Stimulated activated CD8-positive, alpha-beta memory T cell treated with anti-CD3 and anti-CD28 coated beads, Interleukin-15, amount 100 ng/mL, for 24 hours (primary cell): ENCODE measurements around the gene DACH1.

Experiments used
- DNase-seq: peaks from one replicate; pipeline ENCODE4 v3.0.0-alpha.2; 2020; ENCODE audit warnings: low read depth

DACH1 gene

GRCh38 chr13:71624653-71625600, 242.1 kb downstream of the DACH1 start:
- no peak for DNase-seq

- DNase-seq = no peak
Measured at GRCh38 chr13:71621174-71622124, 245.6 kb downstream of the DACH1 start.

- no peak for DNase-seq
Measured at GRCh38 chr13:71619096-71619495, 247.9 kb downstream of the DACH1 start.

GRCh38 chr13:71618159-71618558, 248.8 kb downstream of the DACH1 start:
- no peak for DNase-seq

GRCh38 chr13:71617265-71617664, 249.7 kb downstream of the DACH1 start:
- DNase-seq = no peak

- no peak for DNase-seq
Measured at GRCh38 chr13:71613066-71613745, 253.8 kb downstream of the DACH1 start.

GRCh38 chr13:71611292-71611691, 255.7 kb downstream of the DACH1 start:
- DNase-seq = no peak

GRCh38 chr13:71610876-71611275, 256.1 kb downstream of the DACH1 start:
- no peak for DNase-seq

- no peak for DNase-seq
Measured at GRCh38 chr13:71609271-71609670, 257.7 kb downstream of the DACH1 start.

- no peak for DNase-seq
Measured at GRCh38 chr13:71607575-71607974, 259.4 kb downstream of the DACH1 start.

- no peak for DNase-seq
Measured at GRCh38 chr13:71606818-71607217, 260.2 kb downstream of the DACH1 start.

- no peak for DNase-seq
Measured at GRCh38 chr13:71605744-71606143, 261.3 kb downstream of the DACH1 start.

GRCh38 chr13:71603255-71603654, 263.7 kb downstream of the DACH1 start:
- no peak for DNase-seq

- no peak for DNase-seq
Measured at GRCh38 chr13:71602344-71602743, 264.7 kb downstream of the DACH1 start.

GRCh38 chr13:71597150-71597549, 269.9 kb downstream of the DACH1 start:
- DNase-seq = no peak

- no peak for DNase-seq
Measured at GRCh38 chr13:71596116-71596515, 270.9 kb downstream of the DACH1 start.

- DNase-seq = no peak
Measured at GRCh38 chr13:71593566-71593965, 273.4 kb downstream of the DACH1 start.

- no peak for DNase-seq
Measured at GRCh38 chr13:71591374-71591773, 275.6 kb downstream of the DACH1 start.

GRCh38 chr13:71590654-71591148, 276.3 kb downstream of the DACH1 start:
- DNase-seq = no peak

GRCh38 chr13:71589032-71589431, 278.0 kb downstream of the DACH1 start:
- no peak for DNase-seq

- DNase-seq = no peak
Measured at GRCh38 chr13:71587817-71588216, 279.2 kb downstream of the DACH1 start.

GRCh38 chr13:71587193-71587592, 279.8 kb downstream of the DACH1 start:
- no peak for DNase-seq
